Ramos (cell line): ENCODE results near the gene SUMF1.

Source experiments
- in situ Hi-C: fragments of 300-500 bp; cut with MboI; formaldehyde crosslinking; loops from one replicate; pipeline ENCODE4 v1.14.3; 2022; ENCODE audit warnings: low sequenced_read_pairs; ENCODE audit not compliant: unreplicated experiment

The SUMF1 gene

GRCh38 chr3:4314688-4315087 is 152.4 kb downstream of the SUMF1 start:
- in situ Hi-C loops: no loop called here

GRCh38 chr3:4313606-4314293 is 153.3 kb downstream of the SUMF1 start:
- in situ Hi-C loops: no loop called here

- in situ Hi-C loops: no loop called here
Observed at GRCh38 chr3:4311496-4311895, 155.6 kb downstream of the SUMF1 start.
